ENCODE measurements around the gene CLTB.
A peak's percentile ranks its signal among the peaks of the same experiment; 100 is the strongest.

CLTB gene

DNA sequence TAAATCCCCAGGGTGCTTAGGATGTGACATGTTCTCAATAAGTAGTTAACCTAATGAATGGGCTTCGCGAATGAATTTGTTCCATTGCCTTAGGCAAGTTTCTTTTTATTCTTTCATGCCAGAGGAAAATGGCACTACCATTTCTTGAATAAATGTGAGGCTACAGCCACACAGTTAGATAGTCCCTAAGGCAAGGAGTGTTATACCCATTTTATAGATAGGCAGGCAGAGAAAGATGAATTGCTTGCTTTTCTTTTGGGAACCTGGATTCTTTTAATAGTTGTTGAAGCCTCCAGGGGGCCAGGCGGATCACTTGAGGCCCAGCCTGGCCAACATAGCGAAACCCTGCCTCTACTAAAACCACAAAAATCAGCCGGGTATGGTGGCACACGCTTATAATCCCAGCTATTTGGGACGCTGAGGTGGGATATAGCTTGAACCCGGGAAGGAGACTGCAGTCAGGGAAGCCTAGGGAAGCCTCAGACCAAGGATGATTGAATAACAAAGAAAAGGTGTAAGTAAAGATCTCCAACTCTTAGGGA lies 28.9 kb downstream of the CLTB start:
- peak overlapping the region; percentile 96 for H3K4me3 ChIP-seq (ENCODE audit: low read depth, low read length)
- peak; percentile 22 for DNase-seq (ENCODE audit: low read depth)
- TF ChIP-seq, protein P1, sequence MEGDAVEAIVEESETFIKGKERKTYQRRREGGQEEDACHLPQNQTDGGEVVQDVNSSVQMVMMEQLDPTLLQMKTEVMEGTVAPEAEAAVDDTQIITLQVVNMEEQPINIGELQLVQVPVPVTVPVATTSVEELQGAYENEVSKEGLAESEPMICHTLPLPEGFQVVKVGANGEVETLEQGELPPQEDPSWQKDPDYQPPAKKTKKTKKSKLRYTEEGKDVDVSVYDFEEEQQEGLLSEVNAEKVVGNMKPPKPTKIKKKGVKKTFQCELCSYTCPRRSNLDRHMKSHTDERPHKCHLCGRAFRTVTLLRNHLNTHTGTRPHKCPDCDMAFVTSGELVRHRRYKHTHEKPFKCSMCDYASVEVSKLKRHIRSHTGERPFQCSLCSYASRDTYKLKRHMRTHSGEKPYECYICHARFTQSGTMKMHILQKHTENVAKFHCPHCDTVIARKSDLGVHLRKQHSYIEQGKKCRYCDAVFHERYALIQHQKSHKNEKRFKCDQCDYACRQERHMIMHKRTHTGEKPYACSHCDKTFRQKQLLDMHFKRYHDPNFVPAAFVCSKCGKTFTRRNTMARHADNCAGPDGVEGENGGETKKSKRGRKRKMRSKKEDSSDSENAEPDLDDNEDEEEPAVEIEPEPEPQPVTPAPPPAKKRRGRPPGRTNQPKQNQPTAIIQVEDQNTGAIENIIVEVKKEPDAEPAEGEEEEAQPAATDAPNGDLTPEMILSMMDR (IDR thresholded peaks at IDR 0.05; ENCODE audit: insufficient read depth, low read depth, low read length, missing control alignments), result no peak

DNA sequence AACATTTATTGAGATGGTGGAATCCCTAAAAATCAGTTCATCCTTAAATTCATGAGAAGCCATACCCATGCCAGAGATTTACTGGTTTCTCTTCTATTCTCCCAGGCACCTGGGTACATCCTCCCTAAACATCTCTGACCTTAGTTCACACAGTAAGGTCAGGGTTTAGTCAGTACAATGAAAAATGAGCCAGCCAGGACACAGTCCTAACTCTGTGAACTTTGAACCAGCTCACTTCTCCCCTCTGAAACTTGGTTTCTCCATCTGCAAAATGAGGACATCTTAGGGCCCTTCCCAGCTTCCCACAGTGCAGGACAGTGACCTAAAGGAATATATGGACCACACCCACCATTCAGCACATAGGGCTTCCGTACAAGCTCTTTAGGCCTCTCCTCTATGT lies 29.8 kb downstream of the CLTB start:
- peak overlapping the region; percentile 96 for H3K4me3 ChIP-seq (ENCODE audit: low read depth, low read length)
- TF ChIP-seq, protein P1 (IDR thresholded peaks at IDR 0.05; ENCODE audit: insufficient read depth, low read depth, low read length, missing control alignments), result no peak

DNA sequence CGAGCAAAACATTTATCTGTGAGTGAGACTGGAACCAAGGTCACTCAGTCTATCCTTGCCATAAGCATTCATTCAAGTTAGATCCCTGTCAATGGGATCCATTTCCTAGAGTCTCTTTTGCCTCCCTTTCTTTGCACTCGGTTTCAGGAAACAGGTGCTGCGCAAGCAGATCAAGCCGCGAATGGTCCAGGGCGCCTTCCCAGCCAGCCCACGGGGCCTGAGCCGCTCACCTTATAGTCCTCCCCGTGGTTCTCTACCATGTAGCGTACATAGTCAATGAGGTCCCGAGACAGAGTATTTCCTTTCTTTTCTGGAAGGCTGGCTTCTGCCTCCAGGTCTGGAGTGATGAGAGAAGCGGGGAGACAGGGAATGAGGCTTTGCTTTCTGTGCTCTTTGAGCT lies 31.3 kb downstream of the CLTB start:
- TF ChIP-seq, protein P1 (IDR thresholded peaks at IDR 0.05; ENCODE audit: insufficient read depth, low read depth, low read length, missing control alignments), result no peak
- H3K4me3 ChIP-seq (ENCODE audit: low read depth, low read length), result no peak overlapping the region
- DNase-seq (ENCODE audit: low read depth), result no peak

More for the DNA sequence above, 29.8 kb downstream of the CLTB start:
- DNase-seq (ENCODE audit: low read depth), result no peak

DNA sequence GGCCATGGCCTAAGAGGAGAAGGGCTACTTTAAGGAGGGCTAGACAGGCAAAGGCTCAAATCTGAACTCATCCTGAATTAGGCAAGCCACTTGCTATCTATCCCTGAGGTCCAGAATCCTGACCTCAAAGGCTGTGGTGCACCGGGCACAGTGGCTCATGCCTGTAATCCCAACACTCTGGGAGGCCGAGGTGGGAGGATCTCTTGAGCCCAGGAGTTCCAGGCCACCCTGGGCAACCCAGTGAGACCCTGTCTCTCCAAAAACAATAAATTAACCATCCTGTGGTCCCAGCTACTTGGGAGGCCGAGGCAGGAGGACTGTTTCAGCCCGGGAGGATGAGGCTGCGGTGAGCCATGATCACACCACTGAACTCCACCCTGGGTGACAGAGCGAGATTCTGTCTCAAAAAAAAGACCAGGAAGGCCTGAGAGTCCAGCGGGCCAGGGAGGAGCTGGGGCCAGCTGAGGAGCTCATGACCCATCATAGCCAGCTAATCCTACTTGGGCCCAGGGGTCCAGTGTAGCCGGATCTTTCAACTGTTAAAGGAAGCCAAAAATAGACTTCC lies 31.9 kb downstream of the CLTB start:
- no peak overlapping the region for H3K4me3 ChIP-seq (ENCODE audit: low read depth, low read length)
- TF ChIP-seq, protein P1 (IDR thresholded peaks at IDR 0.05; ENCODE audit: insufficient read depth, low read depth, low read length, missing control alignments), result no peak
- DNase-seq (ENCODE audit: low read depth), result no peak

DNA sequence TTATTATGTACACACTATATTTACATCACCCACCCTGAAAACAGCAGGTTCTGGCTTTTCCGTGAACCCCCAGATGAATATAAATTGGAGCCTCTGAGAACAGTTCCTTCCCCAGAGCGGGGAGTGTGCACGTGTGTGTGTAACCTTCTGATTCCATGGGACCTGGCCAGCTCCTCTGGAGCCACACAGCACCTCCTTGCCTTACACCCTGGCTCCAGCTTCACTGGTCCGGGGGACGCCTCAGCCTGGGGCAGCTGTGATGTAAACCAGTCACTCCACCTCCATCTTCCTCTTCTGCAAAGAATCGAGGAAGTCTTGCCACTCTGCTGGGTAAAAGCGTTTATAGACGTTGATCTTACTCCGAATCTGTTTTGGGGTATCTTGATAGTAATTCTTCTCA lies 32.4 kb downstream of the CLTB start:
- TF ChIP-seq, protein P1 (IDR thresholded peaks at IDR 0.05; ENCODE audit: insufficient read depth, low read depth, low read length, missing control alignments), result no peak
- no peak for DNase-seq (ENCODE audit: low read depth)
- H3K4me3 ChIP-seq (ENCODE audit: low read depth, low read length), result no peak overlapping the region

DNA sequence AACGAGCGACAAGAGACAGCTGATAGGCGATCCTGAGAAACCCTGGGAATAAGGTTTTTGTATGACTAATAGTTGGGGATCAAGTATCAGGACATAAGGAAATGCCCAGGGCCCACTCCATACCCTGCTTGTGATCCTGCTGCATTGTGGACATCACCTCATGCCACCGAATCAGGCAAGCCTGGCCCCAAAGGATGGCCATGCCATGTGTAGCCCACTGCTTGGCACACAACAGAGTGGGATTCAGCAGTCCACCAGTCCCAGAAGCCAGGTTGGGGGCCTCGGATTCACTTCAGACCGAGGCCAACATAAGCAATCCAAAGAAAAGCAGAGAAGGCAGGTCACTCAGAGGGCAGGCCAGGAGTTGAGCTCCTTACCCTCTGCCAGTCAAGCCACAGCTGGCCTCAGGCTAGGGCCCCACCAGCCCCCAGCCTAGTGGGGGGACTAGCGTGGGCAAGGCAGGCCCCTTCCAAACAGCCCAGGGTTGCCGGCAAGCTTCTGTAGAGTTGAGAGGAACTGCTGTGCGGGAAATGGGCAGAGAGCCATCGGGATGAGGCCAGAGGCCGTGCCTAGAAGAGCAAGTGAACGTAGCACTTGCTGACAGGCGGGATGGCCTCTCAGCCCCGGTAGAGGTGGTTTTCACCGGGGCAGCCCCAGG lies 33.0 kb downstream of the CLTB start:
- DNase-seq (ENCODE audit: low read depth), result no peak
- TF ChIP-seq, protein P1 (IDR thresholded peaks at IDR 0.05; ENCODE audit: insufficient read depth, low read depth, low read length, missing control alignments), result no peak
- H3K4me3 ChIP-seq (ENCODE audit: low read depth, low read length), result no peak overlapping the region

Data from GM12865 (cell line).